Activated T-helper 1 cell treated with anti-CD3 and anti-CD28 coated beads, Interleukin-2, amount 50 U/mL, for 16 hours (primary cell): ENCODE results near the gene LTBP3.
A peak's percentile ranks its signal among the peaks of the same experiment; 100 is the strongest.

Source experiments
- DNase-seq, 2 donors: peaks; one replicate each; pipeline ENCODE4 v3.0.0-alpha.2; 2020; ENCODE audit warnings: low read depth in 1 of 2, low spot score in 1 of 2

Gene LTBP3

GRCh38 chr11:65555693-65556231 is 2.4 kb downstream of the LTBP3 start:
- no peak for DNase-seq

- DNase-seq: no peak
Measured at GRCh38 chr11:65554842-65555430, 3.2 kb downstream of the LTBP3 start.

GRCh38 chr11:65554057-65554818 is 3.9 kb downstream of the LTBP3 start:
- DNase-seq: no peak

- DNase-seq: peak; percentile 37 to 49
Measured at GRCh38 chr11:65553301-65554001, 4.7 kb downstream of the LTBP3 start.

GRCh38 chr11:65552388-65552951 is 5.7 kb downstream of the LTBP3 start:
- no peak for DNase-seq

GRCh38 chr11:65551572-65552387 is 6.4 kb downstream of the LTBP3 start:
- DNase-seq: peak in 1 of 2 donors; percentile 36

- DNase-seq: no peak
Measured at GRCh38 chr11:65549096-65549495, 9.1 kb downstream of the LTBP3 start.

GRCh38 chr11:65548395-65548794 is 9.8 kb downstream of the LTBP3 start:
- DNase-seq: no peak

- DNase-seq: no peak
Measured at GRCh38 chr11:65547446-65548125, 10.6 kb downstream of the LTBP3 start.

GRCh38 chr11:65546217-65546958 is 11.8 kb downstream of the LTBP3 start:
- DNase-seq: peak; percentile 98

- no peak for DNase-seq
Measured at GRCh38 chr11:65545853-65546216, 12.3 kb downstream of the LTBP3 start.

- no peak for DNase-seq
Measured at GRCh38 chr11:65542738-65543390, 15.3 kb downstream of the LTBP3 start.

GRCh38 chr11:65541093-65541982 is 16.8 kb downstream of the LTBP3 start:
- DNase-seq: no peak

GRCh38 chr11:65540290-65541092 is 17.7 kb downstream of the LTBP3 start:
- peak; percentile 77 to 81 for DNase-seq

GRCh38 chr11:65539744-65540289 is 18.3 kb downstream of the LTBP3 start:
- peak in 1 of 2 donors; percentile 35 for DNase-seq

- no peak for DNase-seq
Measured at GRCh38 chr11:65538915-65539743, 19.0 kb downstream of the LTBP3 start.
